ENCODE measurements around the gene RGP1.

DNA sequence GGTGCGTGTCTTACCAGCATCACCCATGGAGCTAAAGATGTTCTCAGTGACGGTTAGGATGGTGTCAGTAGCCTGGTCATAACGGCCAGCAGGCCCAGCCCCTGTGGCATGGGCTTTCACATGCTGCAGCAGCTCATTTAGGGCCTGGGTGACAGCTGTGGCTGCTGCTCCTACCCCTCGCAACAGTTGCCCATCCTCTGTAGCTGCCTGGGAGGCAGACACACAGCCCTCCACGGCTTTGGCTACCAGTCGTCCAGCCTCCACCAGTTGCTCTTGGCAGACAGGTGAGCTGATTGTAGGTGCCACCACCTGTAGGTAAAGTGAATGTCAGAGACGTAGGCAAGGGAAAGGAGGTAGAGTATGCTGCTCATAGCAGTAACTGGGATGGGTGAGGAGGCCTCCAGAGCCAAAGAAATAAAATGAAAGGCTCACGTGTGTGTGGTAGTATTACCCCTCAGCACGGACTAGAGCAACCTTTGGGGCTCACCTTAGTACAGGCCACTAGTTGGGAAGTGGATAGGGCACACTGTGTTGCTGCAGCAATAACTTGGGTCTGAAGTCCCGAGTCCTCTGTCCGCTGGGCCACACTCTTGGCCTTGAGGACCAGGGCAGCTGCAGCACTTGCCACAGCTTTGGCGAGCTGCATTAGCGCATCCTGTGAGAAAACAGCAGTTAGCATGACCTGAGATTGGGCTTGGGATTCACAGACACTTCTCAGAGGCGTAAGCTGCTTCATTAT, 31.8 kb upstream of the RGP1 start:
- TF ChIP-seq JUND (IDR thresholded peaks at IDR 0.05) (no peak), FOSL2 (IDR thresholded peaks at IDR 0.05; ENCODE audit: borderline replicate concordance, low read depth) (no peak), TAF1 (IDR thresholded peaks at IDR 0.05; ENCODE audit: borderline replicate concordance, low read depth, low read length) (no peak), EZH2phosphoT487 (IDR thresholded peaks at IDR 0.05; ENCODE audit: borderline replicate concordance, low read depth) (no peak), RAD21 (IDR thresholded peaks at IDR 0.05; ENCODE audit: low read length) (no peak)
- TF ChIP-seq, protein P1, sequence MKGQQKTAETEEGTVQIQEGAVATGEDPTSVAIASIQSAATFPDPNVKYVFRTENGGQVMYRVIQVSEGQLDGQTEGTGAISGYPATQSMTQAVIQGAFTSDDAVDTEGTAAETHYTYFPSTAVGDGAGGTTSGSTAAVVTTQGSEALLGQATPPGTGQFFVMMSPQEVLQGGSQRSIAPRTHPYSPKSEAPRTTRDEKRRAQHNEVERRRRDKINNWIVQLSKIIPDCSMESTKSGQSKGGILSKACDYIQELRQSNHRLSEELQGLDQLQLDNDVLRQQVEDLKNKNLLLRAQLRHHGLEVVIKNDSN (IDR thresholded peaks at IDR 0.05; ENCODE audit: borderline replicate concordance, low read depth): no peak
- TF ChIP-seq, protein P2, sequence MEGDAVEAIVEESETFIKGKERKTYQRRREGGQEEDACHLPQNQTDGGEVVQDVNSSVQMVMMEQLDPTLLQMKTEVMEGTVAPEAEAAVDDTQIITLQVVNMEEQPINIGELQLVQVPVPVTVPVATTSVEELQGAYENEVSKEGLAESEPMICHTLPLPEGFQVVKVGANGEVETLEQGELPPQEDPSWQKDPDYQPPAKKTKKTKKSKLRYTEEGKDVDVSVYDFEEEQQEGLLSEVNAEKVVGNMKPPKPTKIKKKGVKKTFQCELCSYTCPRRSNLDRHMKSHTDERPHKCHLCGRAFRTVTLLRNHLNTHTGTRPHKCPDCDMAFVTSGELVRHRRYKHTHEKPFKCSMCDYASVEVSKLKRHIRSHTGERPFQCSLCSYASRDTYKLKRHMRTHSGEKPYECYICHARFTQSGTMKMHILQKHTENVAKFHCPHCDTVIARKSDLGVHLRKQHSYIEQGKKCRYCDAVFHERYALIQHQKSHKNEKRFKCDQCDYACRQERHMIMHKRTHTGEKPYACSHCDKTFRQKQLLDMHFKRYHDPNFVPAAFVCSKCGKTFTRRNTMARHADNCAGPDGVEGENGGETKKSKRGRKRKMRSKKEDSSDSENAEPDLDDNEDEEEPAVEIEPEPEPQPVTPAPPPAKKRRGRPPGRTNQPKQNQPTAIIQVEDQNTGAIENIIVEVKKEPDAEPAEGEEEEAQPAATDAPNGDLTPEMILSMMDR (IDR thresholded peaks at IDR 0.05): no peak
